NCI-H2029 treated with DMSO at 0.1 percent for 48 hours (cell line): ENCODE results near the gene KRTAP5-3.

Experiments
- DNase-seq: peaks from one replicate; lab custom pipeline; 2025; lab: John Stamatoyannopoulos, UW

The KRTAP5-3 gene

GRCh38 chr11:1643146-1643690, 35.0 kb upstream of the KRTAP5-3 start:
- no peak for DNase-seq

GRCh38 chr11:1642288-1643145, 34.3 kb upstream of the KRTAP5-3 start:
- DNase-seq = no peak

- no peak for DNase-seq
These were observed 32.8 kb upstream of the KRTAP5-3 start for GRCh38 chr11:1641096-1641495.

GRCh38 chr11:1640076-1640946, 32.0 kb upstream of the KRTAP5-3 start:
- peak; percentile 50 for DNase-seq

GRCh38 chr11:1639666-1640065, 31.4 kb upstream of the KRTAP5-3 start:
- DNase-seq = no peak

- DNase-seq = peak; percentile 67
These were observed 30.9 kb upstream of the KRTAP5-3 start for GRCh38 chr11:1639102-1639620.

GRCh38 chr11:1638344-1638743, 30.1 kb upstream of the KRTAP5-3 start:
- no peak for DNase-seq

GRCh38 chr11:1637628-1638027, 29.4 kb upstream of the KRTAP5-3 start:
- DNase-seq = no peak

GRCh38 chr11:1636291-1636950, 28.2 kb upstream of the KRTAP5-3 start:
- DNase-seq = no peak

- DNase-seq = no peak
These were observed 25.6 kb upstream of the KRTAP5-3 start for GRCh38 chr11:1633864-1634263.

- no peak for DNase-seq
These were observed 23.9 kb upstream of the KRTAP5-3 start for GRCh38 chr11:1632053-1632714.

GRCh38 chr11:1631066-1631568, 22.9 kb upstream of the KRTAP5-3 start:
- no peak for DNase-seq

GRCh38 chr11:1630271-1630670, 22.0 kb upstream of the KRTAP5-3 start:
- no peak for DNase-seq

- no peak for DNase-seq
These were observed 21.3 kb upstream of the KRTAP5-3 start, which contains the start of gene KRTAP5-5 for GRCh38 chr11:1629326-1630185. TSS of gene KRTAP5-5 (plus strand) at chr11:1629775. CDS start at chr11:1629841, 66 bp downstream.

GRCh38 chr11:1628506-1629325, 20.5 kb upstream of the KRTAP5-3 start:
- no peak for DNase-seq

- DNase-seq = no peak
These were observed 17.3 kb upstream of the KRTAP5-3 start for GRCh38 chr11:1625541-1625940.

- DNase-seq = no peak
These were observed 16.4 kb upstream of the KRTAP5-3 start for GRCh38 chr11:1624621-1625020.

- no peak for DNase-seq
These were observed 15.5 kb upstream of the KRTAP5-3 start for GRCh38 chr11:1623716-1624115.

GRCh38 chr11:1622086-1622485, 13.8 kb upstream of the KRTAP5-3 start, which contains the start of gene KRTAP5-4:
TSS of gene KRTAP5-4 (minus strand) at chr11:1622138. CDS start at chr11:1622093, 45 bp downstream.
- no peak for DNase-seq
